Ovary (tissue), 9 donors: Measurements from ENCODE around the gene MINPP1. TPM values are rescaled to one million over a fixed set of nuclear protein-coding genes. Genes with fewer than 3 reads are reported as not detected.

ENCODE experiments used
- DNase-seq, 5 donors: peaks; one replicate each; pipeline ENCODE4 v3.0.0-alpha.2; 2019 to 2020
- H3K27ac ChIP-seq, 2 donors: fragments of 200-600 bp; one replicate each; pipeline versions ENCODE4 v1.5.1 to v1.8.0; 2019 to 2022
- H3K27me3 ChIP-seq: fragments of 200-600 bp; one replicate; pipeline ENCODE4 v1.8.0; 2022
- H3K36me3 ChIP-seq: fragments of 200-600 bp; sonication (generic); one replicate; pipeline ENCODE4 v1.5.1; 2019
- H3K4me1 ChIP-seq: one replicate; pipeline ENCODE4 v1.8.1; 2013; ENCODE audit warnings: mild to moderate bottlenecking, moderate library complexity; ENCODE audit not compliant: insufficient read depth
- H3K4me3 ChIP-seq: fragments of 200-600 bp; sonication (generic); one replicate; pipeline ENCODE4 v1.5.1; 2017
- H3K9me3 ChIP-seq, 2 donors: fragments of 200-600 bp in 1 of 2; sonication (generic) in 1 of 2; one replicate each; pipeline versions ENCODE4 v1.5.1 to v1.8.1; 2013 to 2019; ENCODE audit warnings: mild to moderate bottlenecking in 1 of 2, moderate library complexity in 1 of 2
- CTCF ChIP-seq, 3 donors: fragments of 450-650 bp in 2 of 3; fragments of 200-600 bp in 1 of 3; IDR thresholded peaks; one replicate each; pipeline versions ENCODE4 v1.5.1 to v1.8.0; 2016 to 2022; ENCODE audit warnings: antibody characterized with exemption in 3 of 3, mild to moderate bottlenecking in 1 of 3
- EP300 ChIP-seq: sonication (generic); formaldehyde crosslinking; IDR thresholded peaks from one replicate; pipeline ENCODE4 v1.6.1; 2017; ENCODE audit warnings: antibody characterized with exemption
- POLR2A ChIP-seq: fragments of 450-650 bp; IDR thresholded peaks from one replicate; pipeline ENCODE4 v1.6.1; 2017; ENCODE audit warnings: antibody characterized with exemption, mild to moderate bottlenecking, moderate library complexity
- WGBS, 3 donors: extraction: QIAGEN DNeasy Blood & Tissue Kit in 1 of 3; methylation state at CpG; one replicate each; pipeline versions ENCODE4 v1.1.5 to v1.1.7; 2013 to 2017; 5-methylcytosine and 5-hydroxymethylcytosine counted together
- intact Hi-C, 4 donors: fragments of 100-400 bp; cut with DNase I; formaldehyde crosslinking; loops; one replicate each; pipeline versions ENCODE4 v1.11.0 to v1.15.1; 2022 to 2023
- polyA plus RNA-seq, 2 donors: library from polyadenylated mRNA; stranded (reverse); fragments of 200-250 nt in 1 of 2; fragments of 350-450 nt in 1 of 2; fragmentation: Illumina TruSeq in 1 of 2; extraction: RNeasy Lipid Tissue Mini Kit (QIAGEN cat#74804) in 1 of 2; gene quantifications; one replicate each; pipeline ENCODE4 v1.2.3, GENCODE V29; 2013 to 2014
- total RNA-seq, 7 donors: library from RNA; depleted of rRNA in 2 of 7; stranded (reverse); fragments of >200 nt in 2 of 7; fragmentation: NEBNext Ultra II Directional in 3 of 7; extraction: Animal tissue kit (Norgen Biotek cat#: 25700) in 3 of 7; gene quantifications; one replicate each; pipeline versions ENCODE4 v1.1.0 to v1.2.4, GENCODE V29; 2016 to 2023
- donor health status: DM: no; HTN: no; CAD: no; lungs with moderate emphysema.
- donor health status: DM: no; HTN: no; CAD: no.
- donor health status: Bipolar disorder and iron deficiency.
- donor health status: DM: yes; HTN: yes; CAD: no.
- donor health status: DM: no; HTN: no; CAD: no.
- donor health status: DM: yes; HTN: yes; CAD: no.

Gene MINPP1
- total and polyA plus RNA-seq, 9 donors, result 9.8 to 21.8 (median 12.3) TPM

GRCh38 chr10:87534173-87534858 is 29.6 kb downstream of the MINPP1 start:
- no peaks in the 10 kb centered on the region for H3K27me3 ChIP-seq
- intact Hi-C loops, result loop anchor here in 3 of 4 donors (5.0 to 10.0 kb wide), 2 partner anchors 123 to 200 kb away; partner anchors contain the start of gene PAPSS2 (in 1 of the 3)
- H3K4me1 ChIP-seq, result peaks cover 2% of the 10 kb centered on the region
- H3K4me3 ChIP-seq, result no peak overlapping the region
- 79 to 93% (median 90%) methylated on average over 3 of the region's 3 CpGs for WGBS, 3 donors
- peaks cover 0 to 7% of the 10 kb centered on the region in 2 donors for H3K9me3 ChIP-seq
- peak overlapping the region in 1 of 2 donors; percentile 50 for H3K27ac ChIP-seq
- DNase-seq, result no peak
- no peaks in the 10 kb centered on the region for H3K36me3 ChIP-seq
- no peak for TF ChIP-seq POLR2A
- TF ChIP-seq EP300, result no peak
- TF ChIP-seq CTCF (IDR thresholded peaks at IDR 0.05), result no peak

GRCh38 chr10:87538092-87539015 is 33.7 kb downstream of the MINPP1 start:
- Histone ChIP-seq H3K27me3 (no peaks in the 10 kb centered on the region), H3K27ac (no peak overlapping the region), H3K9me3 (peaks cover 0 to 6% of the 10 kb centered on the region in 2 donors), H3K4me1 (peaks cover 2% of the 10 kb centered on the region), H3K36me3 (no peaks in the 10 kb centered on the region), H3K4me3 (no peak overlapping the region)
- 62 to 69% (median 67%) methylated on average over 7 of the region's 7 CpGs for WGBS, 3 donors
- no peak for DNase-seq
- intact Hi-C loops, result loop anchor here in 2 of 4 donors (10.0 kb wide), 1 partner anchor 196 kb away; no protein-coding TSS in a partner anchor
- TF ChIP-seq EP300 (no peak), POLR2A (no peak), CTCF (IDR thresholded peaks at IDR 0.05) (no peak)

- intact Hi-C loops, result no loop called here
- H3K27me3 ChIP-seq, result no peaks in the 10 kb centered on the region
These were observed 36.4 kb downstream of the MINPP1 start for GRCh38 chr10:87541114-87541513.

More at GRCh38 chr10:87541114-87541513, 36.4 kb downstream of the MINPP1 start:
- no peak for DNase-seq
- Histone ChIP-seq H3K36me3 (no peaks in the 10 kb centered on the region), H3K4me3 (no peak overlapping the region), H3K27ac (no peak overlapping the region), H3K4me1 (peaks cover 12% of the 10 kb centered on the region), H3K9me3 (peaks cover 0 to 6% of the 10 kb centered on the region in 2 donors)
- TF ChIP-seq POLR2A (no peak), EP300 (no peak), CTCF (IDR thresholded peaks at IDR 0.05) (no peak)
- 62 to 88% (median 88%) methylated on average over 1 of the region's 1 CpG for WGBS, 3 donors
